Measurements from ENCODE around the gene BAZ2B.

DNA sequence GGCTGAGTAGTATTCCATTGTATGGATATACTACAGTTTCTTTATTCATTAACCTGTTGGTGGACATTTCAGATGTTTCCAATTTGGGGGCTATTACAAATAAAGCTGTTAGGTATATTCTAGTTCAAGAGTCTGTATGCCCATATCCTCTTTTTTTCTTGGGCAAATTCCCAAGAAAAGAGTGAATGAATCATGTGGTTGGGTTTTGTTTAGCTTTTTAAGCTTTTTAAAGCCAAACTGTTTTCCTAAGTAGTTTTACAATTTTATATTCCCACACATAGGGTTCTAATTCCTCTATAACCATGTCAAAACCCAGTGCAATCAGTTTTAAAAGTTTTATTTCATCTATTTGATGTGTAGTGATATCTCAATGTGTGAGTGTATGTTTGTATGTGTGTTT is 44.9 kb upstream of the BAZ2B start:
- TF ChIP-seq, protein P1, sequence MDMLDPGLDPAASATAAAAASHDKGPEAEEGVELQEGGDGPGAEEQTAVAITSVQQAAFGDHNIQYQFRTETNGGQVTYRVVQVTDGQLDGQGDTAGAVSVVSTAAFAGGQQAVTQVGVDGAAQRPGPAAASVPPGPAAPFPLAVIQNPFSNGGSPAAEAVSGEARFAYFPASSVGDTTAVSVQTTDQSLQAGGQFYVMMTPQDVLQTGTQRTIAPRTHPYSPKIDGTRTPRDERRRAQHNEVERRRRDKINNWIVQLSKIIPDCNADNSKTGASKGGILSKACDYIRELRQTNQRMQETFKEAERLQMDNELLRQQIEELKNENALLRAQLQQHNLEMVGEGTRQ (CRISPR knock-in tag; IDR thresholded peaks at IDR 0.05) = no peak
- TF ChIP-seq, protein P2, sequence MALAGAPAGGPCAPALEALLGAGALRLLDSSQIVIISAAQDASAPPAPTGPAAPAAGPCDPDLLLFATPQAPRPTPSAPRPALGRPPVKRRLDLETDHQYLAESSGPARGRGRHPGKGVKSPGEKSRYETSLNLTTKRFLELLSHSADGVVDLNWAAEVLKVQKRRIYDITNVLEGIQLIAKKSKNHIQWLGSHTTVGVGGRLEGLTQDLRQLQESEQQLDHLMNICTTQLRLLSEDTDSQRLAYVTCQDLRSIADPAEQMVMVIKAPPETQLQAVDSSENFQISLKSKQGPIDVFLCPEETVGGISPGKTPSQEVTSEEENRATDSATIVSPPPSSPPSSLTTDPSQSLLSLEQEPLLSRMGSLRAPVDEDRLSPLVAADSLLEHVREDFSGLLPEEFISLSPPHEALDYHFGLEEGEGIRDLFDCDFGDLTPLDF (CRISPR knock-in tag; IDR thresholded peaks at IDR 0.05) = no peak
- TF ChIP-seq NFATC4 (CRISPR knock-in tag; IDR thresholded peaks at IDR 0.05) = no peak
- TF ChIP-seq, protein P3, sequence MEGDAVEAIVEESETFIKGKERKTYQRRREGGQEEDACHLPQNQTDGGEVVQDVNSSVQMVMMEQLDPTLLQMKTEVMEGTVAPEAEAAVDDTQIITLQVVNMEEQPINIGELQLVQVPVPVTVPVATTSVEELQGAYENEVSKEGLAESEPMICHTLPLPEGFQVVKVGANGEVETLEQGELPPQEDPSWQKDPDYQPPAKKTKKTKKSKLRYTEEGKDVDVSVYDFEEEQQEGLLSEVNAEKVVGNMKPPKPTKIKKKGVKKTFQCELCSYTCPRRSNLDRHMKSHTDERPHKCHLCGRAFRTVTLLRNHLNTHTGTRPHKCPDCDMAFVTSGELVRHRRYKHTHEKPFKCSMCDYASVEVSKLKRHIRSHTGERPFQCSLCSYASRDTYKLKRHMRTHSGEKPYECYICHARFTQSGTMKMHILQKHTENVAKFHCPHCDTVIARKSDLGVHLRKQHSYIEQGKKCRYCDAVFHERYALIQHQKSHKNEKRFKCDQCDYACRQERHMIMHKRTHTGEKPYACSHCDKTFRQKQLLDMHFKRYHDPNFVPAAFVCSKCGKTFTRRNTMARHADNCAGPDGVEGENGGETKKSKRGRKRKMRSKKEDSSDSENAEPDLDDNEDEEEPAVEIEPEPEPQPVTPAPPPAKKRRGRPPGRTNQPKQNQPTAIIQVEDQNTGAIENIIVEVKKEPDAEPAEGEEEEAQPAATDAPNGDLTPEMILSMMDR (IDR thresholded peaks at IDR 0.05) = no peak
- TF ChIP-seq, protein P4, sequence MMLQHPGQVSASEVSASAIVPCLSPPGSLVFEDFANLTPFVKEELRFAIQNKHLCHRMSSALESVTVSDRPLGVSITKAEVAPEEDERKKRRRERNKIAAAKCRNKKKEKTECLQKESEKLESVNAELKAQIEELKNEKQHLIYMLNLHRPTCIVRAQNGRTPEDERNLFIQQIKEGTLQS (CRISPR knock-in tag; conservative IDR thresholded peaks at IDR 0.05) = no peak
- TF ChIP-seq ESRRA (CRISPR knock-in tag; IDR thresholded peaks at IDR 0.05; ENCODE audit: borderline replicate concordance) = no peak

All from WTC11 (cell line).